Kidney epithelial cell (primary cell): ENCODE measurements around the gene COPS7A. TPM values are rescaled to one million over a fixed set of nuclear protein-coding genes. Genes with fewer than 3 reads are reported as not detected.

Experiments
- DNase-seq: peaks from one replicate; pipeline ENCODE4 v3.0.0-alpha.2; 2010; ENCODE audit warnings: low read depth
- H3K27me3 ChIP-seq: 2 replicates; pipeline ENCODE4 v1.6.0; 2011; ENCODE audit warnings: low read length; ENCODE audit not compliant: control insufficient read depth, insufficient read depth
- H3K36me3 ChIP-seq: 2 replicates; pipeline ENCODE4 v1.5.1; 2011; ENCODE audit warnings: low read length; ENCODE audit not compliant: control insufficient read depth, insufficient read depth
- H3K4me3 ChIP-seq: 2 replicates; pipeline ENCODE4 v1.5.1; 2011; ENCODE audit warnings: low read depth, mild to moderate bottlenecking, control low read depth, low read length
- CTCF ChIP-seq: IDR thresholded peaks from 2 replicates; pipeline ENCODE4 v1.5.1; 2011; ENCODE audit warnings: mild to moderate bottlenecking, moderate library complexity, low read length, control low read depth, inconsistent platforms; ENCODE audit not compliant: insufficient read depth, poor library complexity, severe bottlenecking
- total RNA-seq: library from RNA; depleted of rRNA; stranded (reverse); fragments of >200 nt; gene quantifications from 2 replicates; pipeline ENCODE4 v1.2.3, GENCODE V29; 2015

COPS7A gene
- total RNA-seq, 1 donor from 2014 or later: 69.1 TPM

GRCh38 chr12:6688999-6689882 lies 34.6 kb upstream of the COPS7A start, which contains the start of gene ZNF384:
Gene ZNF384, minus strand, starts transcription at chr12:6689375. Its CDS starts 9,855 bp downstream, at chr12:6679520.
- H3K4me3 ChIP-seq: peak within 1 kb of the TSS; percentile 61
- peak; percentile 98 for DNase-seq
- TF ChIP-seq CTCF: no peak

GRCh38 chr12:6691473-6691872 lies 32.4 kb upstream of the COPS7A start:
- Histone ChIP-seq H3K4me3 (no peak overlapping the region), H3K36me3 (no peaks in the 10 kb centered on the region), H3K27me3 (no peaks in the 10 kb centered on the region)
- TF ChIP-seq CTCF: no peak
- no peak for DNase-seq

More at GRCh38 chr12:6688999-6689882, 34.6 kb upstream of the COPS7A start, which contains the start of gene ZNF384:
- no peaks in the 10 kb centered on the region for H3K36me3 ChIP-seq
- H3K27me3 ChIP-seq: no peaks in the 10 kb centered on the region

DNA sequence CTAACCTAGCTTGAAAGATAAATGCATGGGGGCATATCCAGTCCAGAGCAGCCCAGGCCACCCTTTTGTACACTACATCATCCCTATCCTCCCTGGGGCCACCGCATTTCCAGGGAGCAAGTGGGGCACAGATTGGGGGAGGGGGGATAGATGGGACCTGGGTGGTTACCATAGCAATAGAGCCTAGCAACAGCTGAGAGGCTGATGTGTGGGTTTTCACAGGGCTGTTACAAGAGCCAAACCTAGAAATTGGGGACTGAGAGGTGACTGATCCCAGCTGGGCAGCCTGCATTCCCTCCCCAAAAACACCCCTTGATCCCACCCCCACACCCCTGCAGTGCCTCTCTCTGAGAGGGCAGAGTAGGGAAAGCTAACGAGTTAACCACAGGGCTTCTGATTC lies 31.0 kb upstream of the COPS7A start:
- H3K4me3 ChIP-seq: no peak overlapping the region
- H3K27me3 ChIP-seq: no peaks in the 10 kb centered on the region
- H3K36me3 ChIP-seq: no peaks in the 10 kb centered on the region
- TF ChIP-seq CTCF: no peak
- no peak for DNase-seq

GRCh38 chr12:6693832-6694355 lies 30.0 kb upstream of the COPS7A start:
- Histone ChIP-seq H3K36me3 (no peaks in the 10 kb centered on the region), H3K27me3 (no peaks in the 10 kb centered on the region), H3K4me3 (no peak overlapping the region)
- TF ChIP-seq CTCF: no peak
- no peak for DNase-seq

GRCh38 chr12:6694701-6695100 lies 29.1 kb upstream of the COPS7A start:
- no peak for DNase-seq
- Histone ChIP-seq H3K27me3 (peaks cover 2% of the 10 kb centered on the region), H3K36me3 (no peaks in the 10 kb centered on the region), H3K4me3 (no peak overlapping the region)
- TF ChIP-seq CTCF: no peak
